A673 (cell line): ENCODE results near the gene TCIRG1. TPM values are rescaled to one million over a fixed set of nuclear protein-coding genes. Genes with fewer than 3 reads are reported as not detected.

Experiments used
- BruUV-seq: library from RNA; stranded (reverse); fragments of 400-500 nt; replicated peaks from 2 replicates; lab custom pipeline; 2021; lab: Mats Ljungman, UMichigan
- CTCF ChIA-PET: fragments of 300-600 bp; sonication (Branson Sonifier 250); formaldehyde crosslinking; loops from one replicate; lab custom pipeline; 2022; ENCODE audit warnings: antibody characterized with exemption; lab: Charles Lee
- POLR2A ChIA-PET: fragments of 300-600 bp; sonication (Branson Sonifier 250); formaldehyde crosslinking; loops from one replicate; lab custom pipeline; 2022; ENCODE audit warnings: antibody characterized with exemption; ENCODE audit not compliant: low non-redundant PET; lab: Charles Lee
- DNase-seq: peaks from one replicate; pipeline ENCODE4 v3.0.0-alpha.2; 2015; ENCODE audit warnings: low spot score
- H3K27ac ChIP-seq: fragments of 200-600 bp; sonication (generic); 2 replicates; pipeline ENCODE4 v1.5.1; 2016; ENCODE audit warnings: mixed run types, low read depth, mild to moderate bottlenecking, mixed read lengths, antibody characterized with exemption, low read length; ENCODE audit not compliant: poor library complexity, severe bottlenecking
- H3K27me3 ChIP-seq: fragments of 200-600 bp; sonication (generic); replicated peaks from 2 replicates; pipeline ENCODE4 v1.6.1; 2017; ENCODE audit warnings: mixed run types, low read depth, mild to moderate bottlenecking, mixed read lengths, antibody characterized with exemption, low read length; ENCODE audit not compliant: insufficient read depth, poor library complexity
- H3K36me3 ChIP-seq: fragments of 200-600 bp; sonication (generic); 2 replicates; pipeline ENCODE4 v1.6.1; 2016; ENCODE audit warnings: mixed run types, mild to moderate bottlenecking, mixed read lengths, antibody characterized with exemption, low read length; ENCODE audit not compliant: insufficient read depth, poor library complexity, severe bottlenecking
- H3K4me1 ChIP-seq: fragments of 200-600 bp; sonication (generic); 2 replicates; pipeline ENCODE4 v1.6.1; 2017; ENCODE audit warnings: mixed run types, mild to moderate bottlenecking, mixed read lengths, antibody characterized with exemption, low read length; ENCODE audit not compliant: insufficient read depth, poor library complexity, severe bottlenecking
- H3K4me3 ChIP-seq: fragments of 200-600 bp; sonication (generic); 2 replicates; pipeline ENCODE4 v1.5.1; 2016; ENCODE audit warnings: low read depth, mixed run types, mild to moderate bottlenecking, mixed read lengths, low read length; ENCODE audit not compliant: poor library complexity, severe bottlenecking
- H3K9me3 ChIP-seq: fragments of 200-600 bp; sonication (generic); 2 replicates; pipeline ENCODE4 v1.6.1; 2016; ENCODE audit warnings: mixed run types, low read depth, mild to moderate bottlenecking, mixed read lengths, antibody characterized with exemption, low read length; ENCODE audit not compliant: poor library complexity, severe bottlenecking
- EZH2 ChIP-seq: fragments of 200-600 bp; sonication (generic); IDR thresholded peaks from 2 replicates; pipeline ENCODE4 v1.6.1; 2017; ENCODE audit warnings: borderline replicate concordance, low read depth, mild to moderate bottlenecking, mixed read lengths, antibody characterized with exemption, low read length; ENCODE audit not compliant: poor library complexity, severe bottlenecking
- intact Hi-C: fragments of 100-400 bp; cut with micrococcal nuclease; formaldehyde crosslinking; loops from one replicate; pipeline ENCODE4 v1.10.0; 2022; ENCODE audit not compliant: unreplicated experiment
- total RNA-seq: library from RNA; stranded (reverse); gene quantifications from 2 replicates; pipeline ENCODE4 v1.2.3, GENCODE V29; 2021
- TF ChIP-seq, protein P1 (sequence below): fragments of 300-800, 200-600 bp; sonication (generic); conservative IDR thresholded peaks from 2 replicates; pipeline ENCODE4 v1.5.1; 2017; ENCODE audit warnings: low read depth, mild to moderate bottlenecking, antibody characterized with exemption, low read length, moderate library complexity, mixed read lengths

The TCIRG1 gene
- total RNA-seq, 1 experiment from 2014 or later: 15.0 TPM

DNA sequence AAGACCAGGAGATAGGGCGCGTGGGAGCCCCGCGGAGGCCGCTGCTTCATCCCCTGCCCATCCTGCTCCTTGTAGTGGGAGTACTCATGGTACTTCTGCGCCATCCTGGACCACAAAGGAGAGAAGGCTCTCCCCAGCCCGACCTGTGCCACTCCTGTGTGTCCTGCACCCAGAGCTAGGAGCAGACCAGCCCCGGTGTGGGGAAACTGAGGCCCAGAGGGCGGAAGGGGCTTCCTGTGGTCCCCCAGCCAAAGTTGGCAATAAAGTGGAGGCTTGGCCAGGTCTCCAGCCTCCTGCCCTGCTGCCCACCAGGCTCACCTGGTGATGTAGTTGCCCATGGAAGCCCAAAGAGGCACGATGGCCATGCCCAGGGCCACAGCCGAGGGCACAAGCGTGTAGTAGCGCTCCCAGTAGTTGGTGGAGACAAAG is 39.6 kb upstream of the TCIRG1 start:
- Histone ChIP-seq H3K4me3 (no peak overlapping the region), H3K4me1 (peaks cover 2% of the 10 kb centered on the region), H3K36me3 (no peaks in the 10 kb centered on the region), H3K27me3 (peaks cover 5% of the 10 kb centered on the region), H3K27ac (no peak overlapping the region), H3K9me3 (no peaks in the 10 kb centered on the region)
- ChIA-PET CTCF (no interaction called here), POLR2A (no interaction called here)
- BruUV-seq: no TSS peak
- DNase-seq: no peak
- TF ChIP-seq EZH2: no peak
- TF ChIP-seq, protein P1, sequence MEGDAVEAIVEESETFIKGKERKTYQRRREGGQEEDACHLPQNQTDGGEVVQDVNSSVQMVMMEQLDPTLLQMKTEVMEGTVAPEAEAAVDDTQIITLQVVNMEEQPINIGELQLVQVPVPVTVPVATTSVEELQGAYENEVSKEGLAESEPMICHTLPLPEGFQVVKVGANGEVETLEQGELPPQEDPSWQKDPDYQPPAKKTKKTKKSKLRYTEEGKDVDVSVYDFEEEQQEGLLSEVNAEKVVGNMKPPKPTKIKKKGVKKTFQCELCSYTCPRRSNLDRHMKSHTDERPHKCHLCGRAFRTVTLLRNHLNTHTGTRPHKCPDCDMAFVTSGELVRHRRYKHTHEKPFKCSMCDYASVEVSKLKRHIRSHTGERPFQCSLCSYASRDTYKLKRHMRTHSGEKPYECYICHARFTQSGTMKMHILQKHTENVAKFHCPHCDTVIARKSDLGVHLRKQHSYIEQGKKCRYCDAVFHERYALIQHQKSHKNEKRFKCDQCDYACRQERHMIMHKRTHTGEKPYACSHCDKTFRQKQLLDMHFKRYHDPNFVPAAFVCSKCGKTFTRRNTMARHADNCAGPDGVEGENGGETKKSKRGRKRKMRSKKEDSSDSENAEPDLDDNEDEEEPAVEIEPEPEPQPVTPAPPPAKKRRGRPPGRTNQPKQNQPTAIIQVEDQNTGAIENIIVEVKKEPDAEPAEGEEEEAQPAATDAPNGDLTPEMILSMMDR: no peak
- intact Hi-C loops: loop anchor here (10.0 kb wide), 1 partner anchor 154 kb away; no protein-coding TSS in a partner anchor

DNA sequence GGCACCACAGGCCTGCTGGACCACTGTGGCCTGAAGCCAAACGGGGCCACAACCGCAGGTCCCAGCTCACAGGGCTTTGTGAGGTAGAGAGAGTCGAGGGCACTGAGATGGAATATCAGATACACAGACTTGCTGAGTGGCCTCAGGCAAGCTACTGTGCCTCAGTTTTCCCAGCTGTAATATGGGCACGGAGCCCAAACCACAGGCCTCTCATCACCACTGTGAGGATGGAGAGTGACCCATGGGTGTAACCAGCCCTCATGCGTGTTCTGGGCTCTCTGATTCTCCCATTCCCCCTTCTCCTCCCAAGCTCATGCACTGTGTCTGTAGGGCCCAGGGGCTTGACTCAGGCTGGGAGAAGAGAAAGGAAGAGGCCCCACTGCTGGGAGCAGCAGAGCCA is 39.1 kb upstream of the TCIRG1 start:
- no peaks in the 10 kb centered on the region for H3K36me3 ChIP-seq
- DNase-seq: no peak
- H3K4me3 ChIP-seq: no peak overlapping the region
- TF ChIP-seq, protein P1: no peak
- no peaks in the 10 kb centered on the region for H3K9me3 ChIP-seq
- H3K27ac ChIP-seq: no peak overlapping the region
- ChIA-PET CTCF (no interaction called here), POLR2A (no interaction called here)
- peaks cover 5% of the 10 kb centered on the region for H3K27me3 ChIP-seq
- H3K4me1 ChIP-seq: peaks cover 6% of the 10 kb centered on the region
- no TSS peak for BruUV-seq
- intact Hi-C loops: loop anchor here (10.0 kb wide), 2 partner anchors 155 to 205 kb away; no protein-coding TSS in a partner anchor

DNA sequence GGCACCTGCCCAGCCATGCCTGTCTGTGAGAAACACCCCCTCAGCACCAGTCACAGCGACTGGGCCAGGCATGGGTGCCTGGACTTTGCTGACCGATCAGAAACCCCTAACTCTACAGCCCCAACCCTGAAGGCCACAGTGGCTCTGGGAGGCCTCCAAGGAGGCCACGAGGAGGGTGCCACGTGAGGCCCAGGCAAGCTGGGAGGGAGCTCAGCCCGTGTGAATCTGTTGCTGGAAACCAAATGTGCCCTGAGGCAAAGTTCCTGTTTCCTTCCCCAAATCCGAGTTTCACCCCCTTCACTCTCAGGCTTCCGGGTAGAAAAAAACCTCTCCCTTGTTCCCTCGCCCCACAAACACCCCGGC is 36.3 kb upstream of the TCIRG1 start:
- no peak for DNase-seq
- Histone ChIP-seq H3K4me1 (peaks cover 6% of the 10 kb centered on the region), H3K36me3 (no peaks in the 10 kb centered on the region), H3K4me3 (no peak overlapping the region), H3K27ac (no peak overlapping the region), H3K27me3 (peaks cover 5% of the 10 kb centered on the region), H3K9me3 (no peaks in the 10 kb centered on the region)
- BruUV-seq: no TSS peak
- intact Hi-C loops: loop anchor here (10.0 kb wide), 1 partner anchor 202 kb away; no protein-coding TSS in a partner anchor
- POLR2A ChIA-PET: no interaction called here
- TF ChIP-seq EZH2: no peak
- TF ChIP-seq, protein P1: no peak
- CTCF ChIA-PET: no interaction called here
